Transverse colon (tissue), 4 donors: Measurements from ENCODE around the gene TLR5.

Experiments
- CTCF ChIP-seq, 5 experiments: fragments of 200-600 bp in 3 of 5; fragments of 450-650 bp in 2 of 5; sonication (generic) in 3 of 5; IDR thresholded peaks; 1 replicate in 2 of 5; 2 replicates in 3 of 5; pipeline ENCODE4 v1.5.1; 2016 to 2017; ENCODE audit warnings: antibody characterized with exemption in 5 of 5, inconsistent platforms in 3 of 5, mild to moderate bottlenecking in 2 of 5, moderate library complexity in 1 of 5
- POLR2AphosphoS5 ChIP-seq, 3 donors: sonication (generic); formaldehyde crosslinking; IDR thresholded peaks; one replicate each; pipeline ENCODE4 v1.6.1; 2016; ENCODE audit warnings: antibody characterized with exemption in 3 of 3

DNA sequence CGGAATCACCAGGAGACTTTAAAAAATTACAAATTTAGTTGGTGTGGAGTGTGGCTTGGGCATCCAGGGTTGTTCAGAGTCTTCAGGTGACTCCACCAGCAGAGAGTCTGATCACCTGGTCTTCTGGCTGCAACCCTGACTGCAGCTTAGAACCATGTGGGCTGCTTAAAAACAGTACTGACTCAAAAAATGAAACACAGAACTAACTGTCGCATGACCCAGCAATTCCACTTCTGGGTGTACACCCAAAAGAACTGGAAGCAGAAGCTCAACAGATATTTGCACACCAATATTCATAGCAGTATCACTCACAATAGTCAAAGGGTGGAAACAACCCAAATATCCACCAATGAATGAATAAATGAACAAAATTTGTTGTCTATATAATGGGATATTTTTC is 17.3 kb downstream of the TLR5 start:
- no peak for TF ChIP-seq CTCF (IDR thresholded peaks at IDR 0.05)
- no peak for TF ChIP-seq POLR2AphosphoS5 (IDR thresholded peaks at IDR 0.05)
